NCI-H1417 (cell line): ENCODE measurements around the gene CBX4.

ENCODE experiments used
- DNase-seq, 3 experiments: peaks; one replicate each; lab custom pipeline; 2025; lab: John Stamatoyannopoulos, UW

CBX4 gene

GRCh38 chr17:79829004-79829403 is 10.2 kb downstream of the CBX4 start:
- no peak for DNase-seq

GRCh38 chr17:79826841-79827578 is 12.2 kb downstream of the CBX4 start:
- DNase-seq: no peak

- no peak for DNase-seq
Observed at GRCh38 chr17:79826204-79826680, 13.0 kb downstream of the CBX4 start.

GRCh38 chr17:79825580-79825921 is 13.7 kb downstream of the CBX4 start:
- no peak for DNase-seq

- no peak for DNase-seq
Observed at GRCh38 chr17:79824893-79825579, 14.2 kb downstream of the CBX4 start.

- no peak for DNase-seq
Observed at GRCh38 chr17:79824234-79824633, 15.0 kb downstream of the CBX4 start.

DNA sequence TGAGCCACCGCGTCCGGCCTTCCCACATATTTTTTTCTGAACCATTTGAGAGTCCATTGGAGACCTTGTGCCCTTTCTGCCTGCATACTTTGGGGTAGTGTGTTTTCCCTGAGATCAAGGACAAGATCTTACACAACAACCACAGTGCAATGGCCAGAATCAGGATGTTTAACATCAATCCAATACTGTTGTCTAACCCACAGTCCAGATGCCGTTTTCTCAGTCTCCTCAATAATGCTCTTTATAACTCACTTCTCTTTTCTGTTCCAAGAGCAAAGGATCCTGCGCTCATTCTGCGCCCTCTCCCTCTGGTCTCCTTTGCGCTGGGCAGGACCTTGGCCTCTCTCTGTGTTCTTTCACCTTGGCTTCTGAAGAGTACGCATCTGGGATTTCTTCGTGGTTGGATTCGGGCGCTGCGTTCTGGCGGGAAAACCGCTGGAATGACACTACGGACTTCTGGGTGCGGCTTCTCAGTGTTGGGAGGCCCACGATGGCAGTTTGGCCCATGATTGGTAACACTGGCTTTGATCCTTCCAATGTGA is 16.6 kb downstream of the CBX4 start:
- no peak for DNase-seq

DNA sequence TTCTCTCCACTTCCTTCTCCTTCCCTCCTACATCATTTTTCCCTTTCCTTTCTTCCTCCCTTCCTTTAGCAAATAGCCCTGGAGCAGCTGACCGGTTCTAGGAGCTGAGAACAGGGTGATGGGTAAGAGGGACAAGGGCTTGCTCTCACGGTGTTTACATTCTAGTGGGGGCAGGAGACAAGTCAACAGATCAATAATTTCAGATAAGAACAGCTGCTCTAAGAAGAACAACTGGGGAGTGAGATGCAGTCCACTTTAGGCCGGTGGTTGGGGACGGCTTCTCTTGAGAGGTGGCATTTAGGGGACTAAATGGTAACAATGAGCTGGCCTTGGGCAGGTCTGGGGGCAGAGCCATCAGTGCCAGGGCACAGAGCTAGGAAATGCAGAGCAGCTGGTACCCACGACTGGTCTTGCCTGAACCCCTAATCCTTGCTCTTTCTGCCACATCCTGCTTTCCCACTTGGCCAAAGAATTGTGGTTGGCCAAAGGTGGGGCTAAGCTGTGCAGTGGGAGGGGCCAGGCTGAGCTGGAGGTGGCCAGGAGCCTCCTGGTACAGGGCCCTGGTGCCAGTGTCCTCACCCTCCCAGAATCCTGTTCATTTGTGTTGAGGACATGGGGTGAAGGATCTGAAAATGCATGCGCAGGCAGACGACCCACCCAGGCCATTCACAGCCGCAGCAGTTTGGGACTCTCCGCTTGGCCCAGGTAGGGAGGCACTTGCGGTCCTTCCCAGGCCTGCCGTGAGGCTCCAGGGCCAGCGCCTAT is 17.7 kb downstream of the CBX4 start:
- DNase-seq: no peak

DNA sequence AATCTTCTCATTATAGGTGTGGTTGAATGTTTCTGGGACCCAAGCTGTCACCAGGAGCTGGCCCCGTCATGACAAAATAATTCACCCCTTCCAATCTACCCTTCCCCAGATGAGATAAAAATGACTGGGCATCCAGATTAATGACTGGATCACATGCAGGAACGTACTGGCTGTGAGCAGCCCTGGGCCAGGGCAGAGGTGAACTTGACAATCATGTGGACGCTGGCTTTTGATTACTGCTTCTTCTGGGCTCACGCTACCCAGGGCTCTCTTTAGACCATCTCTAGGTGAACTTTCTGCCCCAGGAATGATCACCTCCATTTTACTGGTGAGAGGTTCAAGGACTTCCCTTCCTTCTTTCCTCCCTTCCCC is 18.3 kb downstream of the CBX4 start:
- DNase-seq: no peak

DNA sequence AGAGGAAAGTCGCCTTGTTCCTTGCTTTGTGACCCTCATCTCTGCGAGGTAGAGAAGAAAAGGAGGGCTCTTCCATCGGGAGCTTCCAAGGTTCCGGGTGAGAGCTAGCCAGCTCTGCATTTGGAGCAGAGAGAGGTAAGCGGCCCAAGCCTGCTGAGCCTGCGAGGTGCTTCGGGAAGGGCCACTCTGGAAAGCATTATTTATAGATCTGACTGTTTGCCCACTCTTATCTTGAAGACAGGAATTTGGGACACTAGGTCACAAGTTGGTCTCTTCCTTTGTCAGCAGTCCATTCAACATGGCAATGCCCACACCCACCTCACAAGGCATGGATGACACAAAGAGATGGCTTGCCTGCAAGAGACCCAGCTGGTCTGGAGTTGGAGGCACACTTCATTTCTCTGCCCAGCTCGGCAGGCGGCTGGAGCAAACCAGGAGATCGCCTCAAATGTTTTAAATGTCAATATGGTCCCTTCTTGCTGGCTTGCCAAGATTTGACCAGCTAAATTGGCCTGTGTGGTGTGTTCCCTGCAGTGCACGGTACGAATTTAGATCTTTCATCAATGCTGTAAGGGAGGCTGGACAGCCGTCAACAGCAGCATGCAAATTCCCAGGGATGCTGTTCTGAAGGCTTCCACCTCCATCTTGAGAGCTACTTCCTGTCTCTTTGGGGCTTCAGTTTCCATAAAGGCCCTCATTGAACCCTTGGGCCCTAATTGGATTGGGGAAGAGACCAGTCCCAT is 19.5 kb downstream of the CBX4 start:
- no peak for DNase-seq

DNA sequence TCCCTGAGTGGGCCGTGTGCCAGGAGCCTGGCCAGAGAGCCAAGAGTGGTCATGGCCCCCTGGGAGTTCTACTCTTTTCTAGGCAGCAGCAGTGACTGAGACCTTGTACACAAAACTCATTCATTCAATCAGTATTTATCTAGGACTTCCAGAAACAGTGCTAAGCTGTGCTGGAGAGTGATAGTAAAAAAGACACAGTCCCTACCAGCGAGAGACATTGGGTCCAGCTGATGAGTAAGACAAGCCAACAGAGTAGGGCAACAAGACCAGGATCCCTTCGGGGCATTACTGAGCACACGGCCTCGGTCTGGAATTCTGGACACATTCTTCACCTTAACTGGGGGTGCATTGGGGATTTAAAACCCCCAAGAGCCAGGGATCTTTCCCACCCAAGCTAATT is 20.2 kb downstream of the CBX4 start:
- DNase-seq: no peak

DNA sequence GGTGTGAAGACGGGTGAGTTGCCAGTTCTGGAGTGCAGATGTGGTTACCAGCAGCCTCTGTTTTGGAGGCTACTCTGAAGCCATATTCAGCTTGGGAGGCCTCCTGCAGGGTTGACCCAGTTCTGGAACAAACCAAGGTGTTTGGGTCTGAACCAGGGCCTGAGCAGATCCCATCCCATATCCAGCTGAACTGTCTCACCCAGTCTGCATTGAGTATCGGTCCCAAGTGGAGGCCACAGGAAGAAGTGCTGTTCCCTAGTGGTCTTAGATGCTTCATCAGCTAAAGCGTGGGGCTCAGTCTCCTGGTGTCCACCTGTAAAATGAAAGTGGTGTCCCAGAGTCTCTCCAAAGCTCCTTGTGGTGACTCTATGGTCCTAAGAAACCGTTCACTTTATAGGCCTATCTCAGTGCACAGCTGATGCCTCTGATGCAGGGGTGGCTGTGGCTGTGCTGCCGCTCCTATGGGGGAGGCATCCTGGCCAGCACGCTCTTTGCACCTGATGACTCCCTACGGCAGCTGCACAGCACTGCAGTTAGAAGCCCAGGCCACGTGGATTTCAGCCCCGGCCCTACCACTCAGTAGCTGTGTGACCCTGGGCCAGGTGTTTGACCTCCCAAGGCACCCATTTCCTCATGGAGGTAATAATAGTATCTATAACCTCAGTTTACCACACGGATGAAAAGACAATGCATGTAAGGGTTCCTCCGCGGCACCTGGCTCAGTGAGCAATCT is 21.0 kb downstream of the CBX4 start:
- peak in 2 of 3 experiments; percentile 20 to 68 for DNase-seq

DNA sequence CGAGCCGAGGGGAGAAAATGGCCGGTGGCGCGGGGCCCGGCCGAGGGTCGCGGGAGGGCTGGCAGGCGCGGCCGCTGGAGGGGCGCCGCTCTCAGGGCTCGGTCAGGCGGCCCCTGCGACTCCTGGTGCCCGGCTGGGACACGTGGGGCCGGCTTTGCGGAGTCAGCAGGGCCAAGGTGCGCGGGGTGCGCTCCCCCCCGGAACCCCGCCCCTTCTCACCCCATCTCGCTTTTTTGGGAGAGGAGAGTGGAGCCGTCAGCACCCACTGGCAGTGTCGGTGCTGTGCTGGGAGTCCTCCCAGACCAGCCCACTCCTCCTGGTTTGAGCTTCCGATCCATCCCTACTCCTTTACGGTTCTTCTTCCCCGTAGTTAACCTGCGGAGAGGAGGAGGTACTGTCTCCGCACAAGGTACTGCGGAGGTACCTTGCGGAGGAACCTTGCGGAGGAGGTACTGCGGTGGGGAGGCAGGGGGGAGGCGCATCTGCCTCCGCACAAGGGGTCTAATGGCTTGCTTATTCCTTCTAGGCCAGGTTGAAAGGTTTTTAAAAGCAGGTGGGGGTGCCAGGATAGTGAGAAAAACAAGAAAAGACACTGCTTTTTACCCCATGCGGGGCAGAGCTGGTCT is 23.3 kb downstream of the CBX4 start:
- no peak for DNase-seq

GRCh38 chr17:79814974-79815835 is 24.0 kb downstream of the CBX4 start:
- DNase-seq: no peak

- DNase-seq: no peak
Observed at GRCh38 chr17:79814127-79814973, 24.9 kb downstream of the CBX4 start.

DNA sequence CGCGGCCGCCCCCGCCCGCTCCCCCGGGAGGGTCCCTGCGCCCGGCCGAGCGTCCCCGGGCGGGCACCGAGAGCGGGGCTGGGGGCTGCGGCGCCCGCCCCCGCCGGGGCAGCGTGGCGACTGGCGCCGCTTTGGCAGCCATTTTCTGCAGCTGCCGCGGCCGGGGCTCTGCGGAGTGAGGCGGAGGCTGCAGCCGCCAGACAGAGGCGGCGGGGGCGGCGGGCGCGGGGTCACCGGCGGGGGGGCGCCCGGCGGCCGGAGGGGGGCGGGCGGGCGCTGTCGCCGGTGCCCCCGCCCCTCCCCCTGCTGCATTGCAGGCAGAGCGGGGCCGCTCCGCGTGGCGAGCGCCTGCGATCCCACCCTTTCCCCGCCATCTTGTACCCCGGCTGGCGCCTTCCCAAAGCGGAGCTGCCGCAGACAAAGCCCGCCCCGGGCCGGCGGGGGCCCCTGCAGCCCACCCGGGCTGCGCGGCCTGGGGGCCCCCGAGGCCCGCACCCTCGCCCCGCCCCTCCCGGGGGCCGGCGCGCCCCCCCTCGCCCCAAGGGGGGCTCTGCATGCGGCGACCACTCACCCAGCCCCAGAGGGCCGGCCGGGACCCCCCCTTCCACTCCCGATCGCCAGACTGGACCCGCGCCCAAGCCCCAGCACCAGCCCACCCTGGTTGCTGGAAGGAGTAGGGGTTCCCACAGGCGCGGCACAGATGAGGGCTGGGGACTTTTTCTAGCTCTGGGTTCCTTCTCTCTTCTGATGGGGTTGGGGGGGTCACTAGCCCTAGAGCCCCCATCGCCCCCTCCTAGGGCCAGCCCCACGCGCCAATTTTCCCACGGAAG is 25.7 kb downstream of the CBX4 start:
- peak; percentile 19 to 65 (median 58) for DNase-seq

DNA sequence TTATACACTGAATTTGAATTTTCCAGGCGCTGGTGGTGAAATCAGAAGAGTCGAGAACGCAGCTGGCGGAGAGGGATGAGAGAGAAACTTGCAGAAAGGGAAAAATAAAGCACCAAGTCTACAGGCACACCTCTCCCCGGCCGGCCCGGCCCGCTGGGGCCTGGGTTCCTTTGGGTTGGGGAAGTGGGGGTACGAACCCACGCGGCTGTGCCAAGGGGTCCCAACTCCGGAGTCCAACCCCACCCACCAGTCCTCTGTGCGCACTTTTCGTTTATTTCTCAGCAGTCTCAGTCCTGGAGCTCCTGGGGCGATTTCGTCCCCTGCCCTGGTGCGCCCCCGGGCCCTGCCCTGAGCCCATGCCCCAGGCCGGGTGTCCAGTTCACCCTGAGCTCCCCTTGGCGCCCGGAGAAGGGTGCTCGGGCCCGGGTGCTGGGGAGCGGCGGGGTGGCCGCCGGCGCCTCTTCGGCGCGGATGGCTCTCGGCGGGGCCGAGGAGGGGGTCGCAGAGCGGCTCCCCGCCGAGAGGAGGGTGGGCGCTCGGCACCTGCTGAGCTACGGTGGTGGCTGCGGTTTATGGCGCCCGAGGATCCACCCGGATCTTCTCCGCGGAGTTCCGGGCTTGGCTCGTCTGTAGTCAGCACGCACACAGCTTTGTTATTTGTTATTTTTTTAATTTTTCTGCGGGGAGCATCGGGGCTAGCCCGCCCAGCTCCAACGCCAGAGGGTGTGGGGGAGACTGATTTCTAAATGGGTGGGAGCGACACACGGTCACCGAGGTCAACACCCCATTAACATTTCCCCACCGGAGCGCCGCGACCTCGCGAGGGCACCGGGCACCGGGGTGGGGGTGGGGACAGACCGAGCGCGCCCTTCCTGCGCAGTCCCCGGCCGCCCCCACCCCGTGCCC is 26.6 kb downstream of the CBX4 start:
- peak in 2 of 3 experiments; percentile 66 to 72 for DNase-seq
